HG03175 (cell line): Measurements from ENCODE around the gene TAF5L.
"Not testable (repeated sequence)": the region's sequence is repeated elsewhere in the genome, so short reads cannot be mapped to it uniquely, and the experiment has no call there.

Source experiments
- ATAC-seq: cut with Tn5 transposase; IDR thresholded peaks from one replicate; pipeline ENCODE4 v1.9.1; 2021; ENCODE audit warnings: mild to moderate bottlenecking, moderate library complexity; ENCODE audit not compliant: unreplicated experiment

Gene TAF5L

DNA sequence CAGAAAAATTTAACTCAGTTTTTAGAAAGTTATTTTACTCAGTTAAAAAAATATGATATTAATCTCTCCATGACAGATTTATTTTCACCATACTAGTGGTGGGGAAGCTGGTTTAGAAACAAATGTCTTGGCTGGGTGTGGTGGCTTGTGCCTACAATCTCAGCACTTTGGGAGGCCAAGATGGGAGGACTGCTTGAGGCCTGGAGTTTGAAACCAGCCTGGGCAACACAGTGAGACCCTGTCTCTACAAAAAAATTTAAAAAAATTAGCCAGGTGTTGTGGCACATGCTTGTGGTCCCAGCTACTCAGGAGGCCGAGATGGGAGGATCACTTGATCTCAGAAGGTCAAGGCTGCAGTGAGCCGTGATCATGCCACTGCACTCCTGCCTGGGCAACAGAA is 17.3 kb downstream of the TAF5L start:
- ATAC-seq: no peak

DNA sequence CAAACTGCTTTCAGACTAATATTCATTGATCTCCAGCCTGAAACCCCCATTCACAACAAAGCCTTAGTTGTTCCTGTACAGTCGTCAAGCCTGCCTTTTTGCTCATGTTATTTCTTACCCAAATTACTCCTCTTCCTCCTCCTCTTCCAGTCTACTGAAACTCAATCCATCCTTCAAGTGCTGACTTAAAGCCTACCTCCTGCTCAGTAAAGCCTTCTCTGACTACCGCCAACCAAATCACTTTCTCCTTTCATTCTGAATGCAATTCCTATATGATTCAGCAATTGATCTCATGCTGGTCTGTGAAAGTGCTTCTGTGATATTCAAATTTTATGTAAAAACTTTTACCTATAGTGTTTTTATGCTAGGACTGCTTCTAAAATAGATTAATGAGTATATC is 18.6 kb downstream of the TAF5L start:
- ATAC-seq: no peak

DNA sequence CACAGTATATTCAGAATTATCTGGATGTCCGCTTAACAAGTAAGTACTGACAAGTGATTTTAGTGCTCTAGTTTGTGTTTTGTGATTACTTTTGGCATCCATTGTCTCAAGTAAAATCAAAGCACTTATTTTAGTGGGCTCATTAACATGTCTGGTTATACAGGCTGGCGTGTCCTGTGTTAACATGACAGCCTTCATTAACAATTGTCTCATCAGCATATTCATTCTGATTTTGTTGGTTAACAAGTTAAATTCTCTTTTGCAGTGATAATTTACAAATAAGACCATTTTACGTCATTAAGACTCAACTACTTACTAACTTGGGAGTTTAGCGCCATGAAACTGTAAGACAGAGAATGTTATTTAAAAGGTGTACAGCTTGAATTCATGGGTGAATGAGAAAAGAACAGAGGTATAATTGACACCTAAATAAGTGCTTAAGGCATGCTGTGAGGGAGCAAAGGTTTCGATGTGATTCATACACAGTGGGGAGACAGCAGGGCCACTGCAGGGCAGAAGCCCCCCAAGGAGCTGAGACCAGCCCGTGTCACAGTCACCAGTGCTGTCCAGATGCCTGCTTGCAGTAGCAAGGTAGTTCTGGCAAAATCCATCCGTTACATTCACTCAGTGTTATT is 22.4 kb downstream of the TAF5L start:
- no peak for ATAC-seq

DNA sequence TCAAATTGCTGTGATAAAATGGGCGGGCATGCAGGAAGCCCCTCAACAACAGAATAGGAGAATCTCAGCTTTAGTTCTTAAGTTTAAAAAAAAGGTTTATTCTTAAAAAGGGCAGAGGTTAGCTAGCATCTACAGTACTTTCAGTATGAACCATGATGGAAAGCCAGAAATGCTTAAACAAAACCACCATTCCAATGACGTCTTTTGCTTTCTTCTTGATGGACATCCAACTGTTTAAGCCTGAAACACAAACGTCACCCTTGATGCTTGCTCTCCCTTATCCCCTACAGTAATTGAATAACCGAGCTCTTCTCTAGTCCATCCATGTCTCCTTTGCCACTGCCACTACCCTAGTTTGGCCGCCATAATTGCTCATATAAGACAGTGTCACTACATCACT is 25.7 kb downstream of the TAF5L start:
- ATAC-seq: no peak

DNA sequence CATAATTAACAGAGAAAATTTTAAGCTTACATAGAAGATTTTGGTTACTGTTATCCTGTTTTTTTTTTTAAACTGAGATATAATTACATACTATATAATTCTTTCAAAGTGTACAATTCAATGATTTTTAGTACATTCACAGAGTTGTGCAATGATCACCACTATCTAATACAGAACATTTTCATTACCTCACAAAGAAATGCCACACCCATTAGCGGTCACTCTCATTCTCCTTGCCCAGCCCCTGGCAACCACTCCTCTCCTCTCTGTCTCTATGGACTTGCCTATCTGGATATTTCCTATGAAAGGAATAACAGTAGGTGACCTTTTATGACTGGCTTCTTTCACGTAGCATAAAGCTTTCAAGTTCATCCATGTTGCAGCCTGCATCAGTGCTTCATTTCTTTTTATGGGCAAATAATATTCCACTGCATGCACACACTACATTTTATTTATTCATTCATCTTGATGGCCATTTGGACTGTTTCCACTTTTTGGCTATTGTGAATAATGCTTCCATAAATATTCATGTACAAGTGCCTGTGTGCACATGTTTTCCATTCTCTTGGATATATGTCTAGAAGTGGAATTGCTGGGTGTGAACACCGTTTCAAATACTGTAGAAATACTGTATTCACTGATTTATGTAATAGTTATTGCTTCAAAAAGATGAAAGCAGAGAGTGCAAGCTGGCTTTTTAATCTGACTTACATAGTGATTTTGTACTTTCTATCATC is 26.5 kb downstream of the TAF5L start:
- no peak for ATAC-seq

- no peak for ATAC-seq
Measured at GRCh38 chr1:229597877-229598276, 28.0 kb downstream of the TAF5L start.

- ATAC-seq: no peak
Measured at GRCh38 chr1:229596925-229597699, 28.8 kb downstream of the TAF5L start.

DNA sequence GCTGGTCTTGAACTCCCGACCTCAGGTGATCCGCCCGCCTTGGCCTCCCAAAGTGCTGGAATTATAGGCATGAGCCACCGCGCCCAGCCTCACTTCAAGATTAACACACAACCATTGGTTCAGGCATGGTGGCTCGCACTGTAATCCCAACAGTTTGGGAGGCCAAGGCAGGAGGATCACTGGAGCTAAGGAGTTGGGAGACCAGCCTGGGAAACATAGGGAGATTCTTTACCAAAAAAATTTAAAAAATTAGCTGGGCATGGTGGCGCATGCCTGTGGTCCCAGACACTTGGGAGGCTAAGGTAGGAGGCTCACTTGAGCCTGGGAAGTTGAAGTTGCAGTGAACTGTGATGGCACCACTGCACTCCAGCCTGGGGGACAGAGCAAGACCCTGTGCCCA is 30.0 kb downstream of the TAF5L start:
- not testable (repeated sequence) for ATAC-seq

DNA sequence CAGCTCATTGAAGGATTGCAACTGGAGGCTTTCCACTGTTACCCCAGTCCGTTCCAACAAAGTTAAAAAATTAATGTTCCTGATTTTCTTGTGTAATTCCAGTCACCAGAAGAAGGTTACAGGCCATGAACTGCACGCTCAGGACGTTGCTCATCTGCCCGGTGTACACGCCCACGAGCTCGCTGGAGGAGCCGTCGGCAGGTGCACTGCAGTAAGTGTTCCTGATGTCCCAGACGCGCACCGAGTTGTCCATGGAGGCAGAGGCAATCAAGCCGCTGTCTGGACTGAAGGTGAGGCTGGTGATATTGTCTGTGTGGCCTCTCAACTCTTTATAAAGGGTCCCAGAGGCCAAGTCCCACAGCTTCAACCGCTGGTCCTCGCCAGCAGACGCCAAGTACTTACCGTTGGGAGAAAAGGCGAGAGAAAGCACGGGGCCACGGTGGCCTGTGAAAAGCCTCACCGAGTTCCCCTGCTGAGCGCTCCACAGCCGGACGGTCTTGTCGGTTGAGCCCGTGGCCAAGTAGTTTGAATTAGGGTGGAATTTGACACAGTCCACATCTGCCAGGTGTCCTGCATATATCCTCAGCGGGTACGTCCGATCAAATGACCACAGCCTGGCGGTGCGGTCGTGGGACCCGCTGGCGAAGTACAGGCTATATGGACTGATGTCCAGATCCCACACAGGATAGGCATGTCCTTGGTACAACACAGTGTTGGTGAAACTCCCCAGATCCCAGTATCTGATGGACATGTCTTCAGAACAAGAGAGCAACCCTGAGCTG is 31.5 kb downstream of the TAF5L start:
- no peak for ATAC-seq

DNA sequence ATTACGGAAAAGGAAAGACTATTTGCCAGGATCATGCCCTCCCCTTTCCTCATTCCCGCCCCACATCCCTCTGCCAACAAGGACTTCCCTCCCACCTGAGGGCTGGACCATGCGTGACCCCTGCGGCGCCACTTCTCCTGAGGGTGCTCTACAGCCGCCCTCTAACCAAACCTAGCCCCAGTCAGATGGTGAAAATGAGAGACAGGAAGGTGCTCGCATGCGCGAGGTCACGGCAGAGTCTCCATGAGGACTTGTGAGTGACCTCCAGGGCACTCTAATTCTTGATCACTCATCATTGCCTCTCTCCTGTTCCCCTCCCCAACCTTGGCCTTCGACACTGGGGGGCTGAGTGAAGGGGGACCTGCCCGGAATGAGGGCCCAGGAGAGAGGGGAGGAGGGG is 32.1 kb downstream of the TAF5L start:
- no peak for ATAC-seq

GRCh38 chr1:229590119-229590518 is 35.8 kb downstream of the TAF5L start:
- ATAC-seq: no peak

GRCh38 chr1:229585338-229585737 is 40.6 kb downstream of the TAF5L start:
- no peak for ATAC-seq

DNA sequence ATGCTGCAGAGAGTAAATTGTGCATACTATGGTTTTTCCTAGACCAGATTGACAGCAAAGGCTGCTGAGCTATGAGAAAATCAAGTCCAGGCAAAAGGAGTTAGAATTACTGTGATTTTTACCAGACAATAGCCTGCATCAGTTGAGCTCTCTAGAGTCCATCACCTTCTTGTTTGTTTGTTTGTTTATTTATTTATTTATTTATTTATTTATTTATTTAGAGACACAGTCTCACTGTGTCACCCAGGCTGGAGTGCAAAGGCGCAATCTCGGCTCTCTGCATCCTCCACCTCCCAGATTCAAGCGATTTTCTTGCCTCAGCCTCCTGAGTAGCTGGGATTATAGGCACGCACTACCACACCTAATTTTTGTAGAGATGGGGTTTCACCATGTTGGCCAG is 43.2 kb downstream of the TAF5L start:
- no peak for ATAC-seq

- ATAC-seq: no peak
Measured at GRCh38 chr1:229582011-229582694, 43.8 kb downstream of the TAF5L start.

- ATAC-seq: no peak
Measured at GRCh38 chr1:229581485-229581884, 44.4 kb downstream of the TAF5L start.

GRCh38 chr1:229579059-229579673 is 46.8 kb downstream of the TAF5L start:
- peak; percentile 62 for ATAC-seq

DNA sequence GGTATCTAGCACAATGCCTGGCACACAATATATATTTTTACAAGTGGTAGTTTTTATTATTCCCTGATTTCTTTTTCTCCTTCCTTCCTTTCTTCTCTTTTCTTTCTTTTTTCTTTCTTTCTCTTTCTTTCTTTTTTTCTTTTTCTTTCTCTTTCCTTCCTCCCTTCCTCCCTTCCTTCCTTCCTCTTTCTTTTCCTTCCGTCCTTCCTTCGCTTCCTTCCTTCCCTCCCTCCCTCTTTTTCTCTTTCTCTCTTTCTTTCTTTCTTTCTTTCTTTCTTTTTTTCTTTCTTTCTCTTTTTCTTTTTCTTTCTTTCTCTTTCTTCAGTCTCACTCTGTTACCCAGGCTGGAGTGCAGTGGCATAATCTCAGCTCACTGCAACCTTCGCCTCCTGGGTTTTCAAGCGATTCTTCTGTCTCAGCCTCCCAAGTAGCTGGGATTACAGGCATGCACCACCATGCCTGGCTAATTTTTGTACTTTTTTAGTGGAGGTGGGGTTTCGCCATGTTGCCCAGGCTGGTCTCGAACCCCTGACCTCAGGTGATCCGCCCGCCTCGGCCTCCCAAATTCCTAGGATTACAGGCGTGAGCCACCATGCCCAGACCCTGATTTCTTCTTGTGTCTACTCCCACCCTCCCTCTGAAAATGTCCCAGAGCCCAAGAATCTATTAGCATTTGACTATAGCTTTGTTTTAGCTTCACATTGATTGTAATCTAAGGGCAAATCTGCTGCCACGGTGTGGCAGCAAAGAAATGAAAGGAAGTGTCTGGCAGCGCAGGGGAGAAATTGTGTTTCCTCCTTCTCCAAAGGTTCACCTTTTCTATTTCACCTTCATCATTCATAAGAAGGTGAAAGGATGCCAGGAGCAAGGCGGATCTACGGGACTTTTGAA is 47.5 kb downstream of the TAF5L start:
- ATAC-seq: peak; percentile 14

GRCh38 chr1:229574679-229575442 is 51.1 kb downstream of the TAF5L start:
- no peak for ATAC-seq
